GM12865 (cell line): Measurements from ENCODE around the gene DCDC1.

ENCODE experiments used
- DNase-seq: peaks from one replicate; pipeline ENCODE4 v3.0.0; 2010; ENCODE audit warnings: low read depth
- H3K4me3 ChIP-seq: 2 replicates; pipeline ENCODE4 v1.5.1; 2011; ENCODE audit warnings: mild to moderate bottlenecking, low read depth, low read length, control low read depth
- TF ChIP-seq, protein P1 (sequence below): IDR thresholded peaks from 2 replicates; pipeline ENCODE4 v1.5.1; 2011; ENCODE audit warnings: low read length, control low read depth, low read depth, inconsistent platforms; ENCODE audit not compliant: insufficient read depth; ENCODE audit errors: missing control alignments

Gene DCDC1

GRCh38 chr11:30990625-30991296, 378.8 kb downstream of the DCDC1 start:
- H3K4me3 ChIP-seq, result no peak overlapping the region
- TF ChIP-seq, protein P1, sequence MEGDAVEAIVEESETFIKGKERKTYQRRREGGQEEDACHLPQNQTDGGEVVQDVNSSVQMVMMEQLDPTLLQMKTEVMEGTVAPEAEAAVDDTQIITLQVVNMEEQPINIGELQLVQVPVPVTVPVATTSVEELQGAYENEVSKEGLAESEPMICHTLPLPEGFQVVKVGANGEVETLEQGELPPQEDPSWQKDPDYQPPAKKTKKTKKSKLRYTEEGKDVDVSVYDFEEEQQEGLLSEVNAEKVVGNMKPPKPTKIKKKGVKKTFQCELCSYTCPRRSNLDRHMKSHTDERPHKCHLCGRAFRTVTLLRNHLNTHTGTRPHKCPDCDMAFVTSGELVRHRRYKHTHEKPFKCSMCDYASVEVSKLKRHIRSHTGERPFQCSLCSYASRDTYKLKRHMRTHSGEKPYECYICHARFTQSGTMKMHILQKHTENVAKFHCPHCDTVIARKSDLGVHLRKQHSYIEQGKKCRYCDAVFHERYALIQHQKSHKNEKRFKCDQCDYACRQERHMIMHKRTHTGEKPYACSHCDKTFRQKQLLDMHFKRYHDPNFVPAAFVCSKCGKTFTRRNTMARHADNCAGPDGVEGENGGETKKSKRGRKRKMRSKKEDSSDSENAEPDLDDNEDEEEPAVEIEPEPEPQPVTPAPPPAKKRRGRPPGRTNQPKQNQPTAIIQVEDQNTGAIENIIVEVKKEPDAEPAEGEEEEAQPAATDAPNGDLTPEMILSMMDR, result no peak
- DNase-seq, result no peak

- TF ChIP-seq, protein P1, result no peak
- H3K4me3 ChIP-seq, result no peak overlapping the region
- no peak for DNase-seq
These were observed 381.7 kb downstream of the DCDC1 start for GRCh38 chr11:30987819-30988218.

DNA sequence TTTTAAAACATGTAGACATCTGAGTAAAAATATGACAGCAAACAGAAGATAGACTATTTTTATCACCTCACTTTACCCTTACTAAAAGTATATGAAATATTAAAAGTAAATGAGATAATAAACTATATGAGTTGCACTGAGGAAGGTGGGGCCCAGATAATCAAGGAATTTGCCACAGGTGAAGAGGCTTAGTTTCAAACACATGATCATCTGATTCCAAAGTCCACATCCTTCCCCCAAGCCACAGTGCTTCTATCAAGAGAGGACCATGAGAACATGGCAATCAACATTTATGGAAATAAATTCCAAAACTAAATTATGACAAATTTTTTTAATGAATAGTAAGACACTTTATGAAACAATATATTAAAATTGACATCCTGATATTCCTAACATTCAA, 384.0 kb downstream of the DCDC1 start:
- TF ChIP-seq, protein P1, result no peak
- no peak overlapping the region for H3K4me3 ChIP-seq
- no peak for DNase-seq

GRCh38 chr11:30984827-30985226, 384.7 kb downstream of the DCDC1 start:
- H3K4me3 ChIP-seq, result no peak overlapping the region
- TF ChIP-seq, protein P1, result no peak
- no peak for DNase-seq

DNA sequence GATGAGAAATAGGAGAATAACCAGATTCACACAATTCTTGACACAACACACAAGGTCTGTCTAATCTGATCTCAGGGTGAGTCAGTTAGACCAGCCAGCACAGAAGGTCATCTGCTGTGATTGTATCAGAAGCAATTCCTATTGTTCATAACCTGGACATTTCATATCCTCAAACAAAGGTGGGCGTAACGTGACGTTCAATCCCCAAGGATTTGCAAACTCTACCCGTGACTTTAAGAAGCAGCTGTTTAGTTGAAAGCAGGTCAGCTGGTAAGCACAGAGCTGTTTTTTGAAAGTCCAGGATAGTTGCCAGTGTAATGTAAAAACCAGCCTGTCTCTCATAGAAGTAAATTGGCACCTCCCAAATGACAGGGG, 385.1 kb downstream of the DCDC1 start:
- TF ChIP-seq, protein P1, result no peak
- no peak overlapping the region for H3K4me3 ChIP-seq
- no peak for DNase-seq

GRCh38 chr11:30983776-30984441, 385.6 kb downstream of the DCDC1 start:
- TF ChIP-seq, protein P1, result no peak
- no peak for DNase-seq
- H3K4me3 ChIP-seq, result no peak overlapping the region
